ENCODE data around the gene SHMT1.

- TF ChIP-seq CTCF (IDR thresholded peaks at IDR 0.05) (no peak), ZFX (IDR thresholded peaks at IDR 0.05; ENCODE audit: borderline replicate concordance) (no peak)
Measured at GRCh38 chr17:18360518-18360917, 2.8 kb downstream of the SHMT1 start.
